ENCODE measurements around the gene CCDC85C.

- TF ChIP-seq RNF2 (IDR thresholded peaks at IDR 0.05; ENCODE audit: borderline replicate concordance, low read depth, low read length, missing control alignments, poor library complexity, severe bottlenecking) (peak; percentile 79), KDM1A (IDR thresholded peaks at IDR 0.05; ENCODE audit: borderline replicate concordance, low read length) (no peak), POLR2AphosphoS5 (IDR thresholded peaks at IDR 0.05; ENCODE audit: low read depth, low read length) (no peak), CTCF (IDR thresholded peaks at IDR 0.05; ENCODE audit: control extremely low read depth in 1 of 3, insufficient read depth in 1 of 3, low read depth in 1 of 3, low read length in 3 of 3) (peak in 1 of 3 experiments; percentile 1; a peak in 1 of 4 replicates)
These were observed at the start of gene CCDC85C for GRCh38 chr14:99603471-99604277.

Data from H1 (cell line).